MG63 (cell line): ENCODE results near the gene ANO3. TPM values are rescaled to one million over a fixed set of nuclear protein-coding genes. Genes with fewer than 3 reads are reported as not detected.
"Not testable (repeated sequence)": the region's sequence is repeated elsewhere in the genome, so short reads cannot be mapped to it uniquely, and the experiment has no call there.

ENCODE experiments used
- DNase-seq: peaks from one replicate; pipeline ENCODE4 v3.0.0-alpha.2; 2020
- H3K27me3 ChIP-seq: fragments of 250-450 bp; sonication (Bioruptor Pico); 2 replicates; pipeline ENCODE4 v1.5.1; 2020; ENCODE audit warnings: mild to moderate bottlenecking, moderate library complexity
- H3K36me3 ChIP-seq: fragments of 250-450 bp; sonication (Bioruptor Pico); 2 replicates; pipeline ENCODE4 v1.5.1; 2020; ENCODE audit warnings: mild to moderate bottlenecking, moderate library complexity
- H3K4me3 ChIP-seq: fragments of 250-450 bp; sonication (Bioruptor Pico); 2 replicates; pipeline ENCODE4 v1.5.1; 2020; ENCODE audit warnings: mild to moderate bottlenecking, moderate library complexity
- H3K9me3 ChIP-seq: fragments of 250-450 bp; sonication (Bioruptor Pico); 2 replicates; pipeline ENCODE4 v1.5.1; 2020; ENCODE audit warnings: mild to moderate bottlenecking, moderate library complexity
- total RNA-seq: library from RNA; depleted of rRNA; stranded (reverse); fragments of >200 nt; shearing (Covaris generic); gene quantifications from 2 replicates; pipeline ENCODE4 v1.2.3, GENCODE V29; 2014; ENCODE audit warnings: low replicate concordance; rRNA removed

The ANO3 gene
- total RNA-seq: not detected in 2 replicates

DNA sequence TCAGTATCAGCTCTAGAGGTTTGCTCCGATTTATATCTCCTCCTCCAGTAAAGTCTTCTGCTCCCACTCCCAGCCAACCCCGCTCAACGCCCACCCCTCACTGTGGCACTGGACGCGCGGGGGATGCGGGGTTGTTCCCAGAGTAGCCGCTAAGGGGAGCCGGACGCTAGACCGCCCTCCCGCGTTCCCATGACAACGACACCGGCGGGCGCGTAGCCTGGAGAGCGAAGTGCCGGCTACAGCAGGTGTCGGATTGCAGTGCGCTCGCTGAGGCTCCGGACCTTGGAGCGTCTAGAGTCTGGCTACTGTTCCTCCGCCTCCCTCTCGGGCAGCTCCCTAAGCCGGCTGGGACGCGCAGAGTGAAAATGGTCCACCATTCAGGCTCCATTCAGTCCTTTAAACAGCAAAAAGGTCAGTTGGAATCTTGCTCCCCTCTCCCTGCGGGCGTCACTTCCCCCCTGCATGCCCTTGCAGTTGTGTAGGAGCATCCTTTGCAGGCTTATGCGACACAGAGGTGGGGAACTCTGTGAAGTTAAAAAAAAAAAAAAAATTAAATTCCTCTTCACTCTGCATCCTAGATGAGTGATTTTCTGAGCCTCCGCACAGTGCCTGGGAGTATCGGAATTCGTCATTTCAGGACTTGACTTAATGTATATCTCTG is at the start of gene ANO3:
TSS of gene ANO3 (plus strand) at position 220 of the 661 bp plus-strand sequence. CDS start at position 366, 146 bp downstream.
- Histone ChIP-seq H3K27me3 (no peaks in the 10 kb centered on the region), H3K4me3 (peak within 1 kb of the TSS; percentile 11; the same call in 1 of the 2 replicates), H3K36me3 (no peaks in the 10 kb centered on the region), H3K9me3 (no peaks in the 10 kb centered on the region)
- peak; percentile 73 for DNase-seq

DNA sequence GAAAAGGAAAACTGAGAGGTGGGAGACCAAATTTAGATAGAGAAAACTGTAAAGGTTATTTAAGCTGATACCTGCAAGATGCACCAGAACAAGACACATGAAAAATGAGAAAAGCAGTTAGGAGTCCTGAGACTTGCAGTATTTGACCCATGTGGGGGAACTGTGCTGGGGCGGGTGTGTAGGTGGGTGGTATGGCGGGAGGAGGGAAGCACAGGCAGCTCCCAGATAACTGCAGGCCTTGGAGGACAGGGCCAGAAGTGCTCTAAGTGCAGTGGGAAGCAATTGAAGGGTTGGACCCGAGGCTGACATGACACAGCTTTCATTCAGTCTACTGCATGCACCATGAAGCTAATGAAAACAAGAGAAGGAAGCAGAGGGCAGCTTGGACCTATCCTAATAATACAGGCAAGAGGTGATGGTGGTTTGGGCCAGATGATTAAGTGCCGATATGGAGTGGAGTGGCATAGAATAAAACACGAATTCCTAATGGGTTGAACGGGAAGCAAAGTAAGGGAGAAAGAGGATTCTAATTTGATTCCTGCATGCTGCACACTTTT is 48.0 kb upstream of the ANO3 start:
- DNase-seq: no peak
- Histone ChIP-seq H3K27me3 (no peaks in the 10 kb centered on the region), H3K4me3 (no peak overlapping the region), H3K9me3 (no peaks in the 10 kb centered on the region), H3K36me3 (no peaks in the 10 kb centered on the region)

DNA sequence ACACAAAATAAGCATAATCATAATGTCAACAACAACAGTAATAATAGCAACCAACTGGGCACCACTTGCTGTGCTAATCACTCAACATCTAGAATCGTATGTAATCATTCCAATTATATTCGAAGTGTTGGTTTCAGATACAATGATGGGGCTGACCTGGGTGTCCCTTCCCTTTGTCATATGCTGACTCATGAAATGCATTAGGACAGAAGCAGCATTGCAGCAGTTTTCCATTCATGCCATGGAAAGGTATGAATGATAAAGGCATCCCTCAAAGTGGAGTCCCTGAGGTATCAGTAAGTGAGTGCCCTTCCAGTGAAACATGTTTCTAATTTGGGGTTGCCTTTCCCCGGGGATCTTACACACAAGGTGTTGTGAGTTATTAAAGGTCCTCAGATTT is 46.3 kb upstream of the ANO3 start:
- no peaks in the 10 kb centered on the region for H3K36me3 ChIP-seq
- H3K4me3 ChIP-seq: no peak overlapping the region
- H3K27me3 ChIP-seq: no peaks in the 10 kb centered on the region
- DNase-seq: no peak
- no peaks in the 10 kb centered on the region for H3K9me3 ChIP-seq

GRCh38 chr11:26286472-26287066 is 45.4 kb upstream of the ANO3 start:
- no peaks in the 10 kb centered on the region for H3K9me3 ChIP-seq
- peak; percentile 19 for DNase-seq
- H3K27me3 ChIP-seq: no peaks in the 10 kb centered on the region
- no peaks in the 10 kb centered on the region for H3K36me3 ChIP-seq
- no peak overlapping the region for H3K4me3 ChIP-seq

- Histone ChIP-seq H3K36me3 (no peaks in the 10 kb centered on the region), H3K4me3 (no peak overlapping the region), H3K27me3 (no peaks in the 10 kb centered on the region), H3K9me3 (no peaks in the 10 kb centered on the region)
- DNase-seq: no peak
Measured at GRCh38 chr11:26287067-26287518, 44.8 kb upstream of the ANO3 start.

DNA sequence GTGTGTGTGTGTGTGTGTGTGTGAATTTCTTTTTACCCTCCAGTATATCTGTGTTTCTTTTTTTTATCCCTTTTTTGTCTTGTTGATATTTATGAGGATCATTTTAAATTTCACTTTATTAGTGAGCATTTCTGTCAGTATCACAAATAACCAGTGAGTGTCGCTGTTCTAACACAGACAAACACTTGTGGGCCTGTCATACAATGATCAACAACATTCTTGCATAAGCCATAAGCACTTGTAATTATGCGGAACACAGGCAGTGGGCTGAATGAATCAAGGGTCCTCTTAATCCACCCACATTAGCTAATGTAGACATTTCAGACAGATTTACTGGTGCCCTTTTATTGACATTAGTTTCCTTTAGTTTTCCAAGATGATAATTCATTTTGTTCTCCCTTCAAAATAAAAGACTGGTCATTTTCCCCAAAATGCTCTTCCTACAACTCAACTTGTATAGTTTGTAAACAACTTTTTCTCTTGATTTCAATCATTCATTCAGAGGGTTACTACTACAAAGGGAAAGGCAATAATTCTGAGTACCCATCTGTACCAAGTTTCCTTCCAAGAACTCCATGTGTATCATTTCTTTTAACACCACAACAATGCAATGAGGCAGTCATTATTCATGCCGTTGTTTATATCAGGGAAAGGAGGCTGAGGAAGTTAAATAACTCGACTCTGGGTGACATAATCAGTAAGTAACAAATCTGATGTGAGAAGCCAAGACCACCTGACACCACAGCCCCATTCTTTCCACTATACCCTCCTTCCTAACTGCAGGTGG is 34.5 kb upstream of the ANO3 start:
- Histone ChIP-seq H3K4me3 (no peak overlapping the region), H3K9me3 (no peaks in the 10 kb centered on the region), H3K36me3 (no peaks in the 10 kb centered on the region), H3K27me3 (no peaks in the 10 kb centered on the region)
- DNase-seq: peak; percentile 3

GRCh38 chr11:26316372-26316771 is 15.6 kb upstream of the ANO3 start:
- not testable (repeated sequence) for DNase-seq, H3K4me3 ChIP-seq, H3K9me3 ChIP-seq, H3K36me3 ChIP-seq, H3K27me3 ChIP-seq

DNA sequence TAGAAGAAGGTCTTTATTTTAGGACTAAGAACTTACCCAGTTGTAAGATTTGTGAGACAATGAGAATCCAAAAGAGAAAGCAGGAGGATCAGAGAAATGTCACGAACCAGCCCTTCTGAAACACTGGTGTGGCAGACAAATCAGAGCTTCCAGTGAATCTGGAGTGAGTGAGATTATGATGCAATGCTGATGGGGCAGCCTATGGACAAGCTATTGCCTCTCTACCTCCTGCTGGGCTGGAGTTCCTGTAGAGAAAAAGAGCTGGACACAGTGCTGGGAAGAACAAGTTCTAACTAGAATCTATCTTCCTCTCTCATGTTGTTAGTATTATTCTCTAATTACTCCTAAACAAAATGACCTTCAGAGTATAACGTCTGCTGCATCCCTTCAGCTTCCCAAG is 12.0 kb upstream of the ANO3 start:
- H3K9me3 ChIP-seq: no peaks in the 10 kb centered on the region
- H3K27me3 ChIP-seq: no peaks in the 10 kb centered on the region
- no peaks in the 10 kb centered on the region for H3K36me3 ChIP-seq
- peak; percentile 30 for DNase-seq
- H3K4me3 ChIP-seq: no peak overlapping the region

DNA sequence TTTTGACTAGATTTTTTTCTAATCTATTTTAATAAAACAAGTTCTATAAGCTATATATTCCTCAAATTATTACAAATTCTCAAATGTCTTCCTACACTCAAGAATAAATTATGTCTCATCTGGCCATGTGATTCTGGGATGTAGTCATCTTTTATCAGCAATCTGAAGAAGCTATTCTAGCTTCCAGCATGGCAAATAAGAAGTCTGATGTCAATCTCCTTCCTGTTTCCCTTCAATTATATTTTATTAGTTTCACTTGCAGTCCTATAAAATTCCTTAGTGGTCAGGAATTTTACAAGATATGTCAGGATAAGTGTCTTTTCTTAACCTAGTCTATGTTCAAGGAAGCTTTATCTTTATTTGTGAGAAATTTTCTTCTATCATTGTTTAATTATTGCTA is 10.4 kb upstream of the ANO3 start:
- Histone ChIP-seq H3K9me3 (no peaks in the 10 kb centered on the region), H3K27me3 (no peaks in the 10 kb centered on the region), H3K36me3 (no peaks in the 10 kb centered on the region), H3K4me3 (no peak overlapping the region)
- DNase-seq: no peak

DNA sequence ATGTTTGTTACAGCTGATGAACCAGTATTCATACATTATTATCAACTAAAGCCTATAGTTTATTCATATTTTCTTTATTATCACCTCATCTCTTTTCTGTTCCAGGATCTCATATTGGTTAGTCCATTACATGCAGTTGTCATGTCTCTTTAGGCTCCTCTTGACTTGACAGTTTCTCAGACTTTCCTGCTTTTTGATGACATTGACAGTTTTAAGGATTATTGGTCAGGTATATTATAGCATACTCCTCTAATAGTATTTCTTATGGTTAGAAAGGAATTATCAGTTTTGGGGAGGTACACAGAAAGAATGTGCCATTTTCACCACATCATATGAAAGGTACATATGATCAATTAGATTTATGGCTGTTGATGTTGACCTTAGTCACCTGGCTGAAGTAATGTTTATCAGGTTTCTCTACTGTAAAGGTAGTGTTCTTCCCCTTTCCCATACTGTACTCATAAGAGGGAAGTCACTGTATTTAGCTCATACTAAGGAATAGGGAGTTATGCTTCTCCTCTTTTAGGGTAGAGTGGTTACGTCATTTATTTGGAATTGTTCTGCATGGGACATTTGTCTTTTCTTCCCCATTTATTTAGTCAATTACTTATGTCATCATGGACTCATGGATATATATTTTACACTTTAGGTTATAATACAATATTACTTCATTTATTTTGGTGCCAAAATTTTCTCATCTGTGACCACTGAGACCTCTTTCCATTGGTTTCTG is 9.4 kb upstream of the ANO3 start:
- Histone ChIP-seq H3K27me3 (no peaks in the 10 kb centered on the region), H3K4me3 (no peak overlapping the region), H3K36me3 (no peaks in the 10 kb centered on the region), H3K9me3 (no peaks in the 10 kb centered on the region)
- DNase-seq: no peak

GRCh38 chr11:26323837-26324236 is 8.1 kb upstream of the ANO3 start:
- H3K36me3 ChIP-seq: no peaks in the 10 kb centered on the region
- H3K4me3 ChIP-seq: no peak overlapping the region
- no peak for DNase-seq
- no peaks in the 10 kb centered on the region for H3K27me3 ChIP-seq
- H3K9me3 ChIP-seq: no peaks in the 10 kb centered on the region

DNA sequence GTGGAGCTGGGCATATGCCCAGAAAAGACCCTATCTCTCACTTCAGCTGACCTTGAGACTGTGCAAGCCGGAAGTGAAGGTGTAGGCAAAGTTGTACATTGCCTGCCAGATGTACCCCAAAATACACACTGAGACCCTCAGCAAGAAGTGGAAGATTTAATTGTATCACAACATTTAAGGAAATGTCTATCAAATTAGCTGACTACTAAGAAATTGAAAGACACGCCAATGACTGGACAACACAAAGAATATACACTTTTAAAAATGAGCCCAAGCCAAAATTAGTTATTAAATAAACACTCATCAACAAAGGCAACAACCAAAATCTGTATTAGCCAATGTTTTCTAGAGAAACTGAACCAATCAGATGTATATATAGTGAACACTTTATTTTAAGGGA is 7.7 kb upstream of the ANO3 start:
- Histone ChIP-seq H3K27me3 (no peaks in the 10 kb centered on the region), H3K9me3 (no peaks in the 10 kb centered on the region), H3K36me3 (no peaks in the 10 kb centered on the region), H3K4me3 (no peak overlapping the region)
- DNase-seq: no peak

DNA sequence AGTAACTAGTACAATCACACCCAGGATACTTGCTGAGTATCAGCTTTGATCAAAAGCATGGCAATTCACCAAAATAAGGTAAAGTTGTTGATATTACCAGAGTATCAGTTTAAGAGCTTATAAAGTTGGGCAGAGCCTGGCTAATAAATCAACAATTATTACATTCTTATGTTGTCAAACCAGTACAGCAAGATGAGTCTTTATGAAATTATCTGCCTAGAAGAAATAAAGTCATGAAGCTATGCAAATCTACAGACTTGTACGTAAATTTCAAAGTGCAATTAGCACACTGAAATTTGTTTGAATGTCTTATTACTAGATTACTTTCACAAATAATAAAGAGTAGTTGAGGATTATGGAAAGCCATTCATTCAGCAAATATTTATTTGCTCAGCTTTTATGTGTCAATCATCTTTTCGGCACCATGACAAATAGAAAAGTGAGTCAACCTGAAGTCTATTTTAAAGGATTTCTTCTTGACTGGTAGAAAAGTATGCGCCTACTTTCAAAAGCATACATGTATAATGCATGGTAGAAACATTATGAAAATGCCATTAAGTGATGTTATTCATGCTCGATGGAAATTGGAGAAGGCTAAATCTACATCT is 5.0 kb upstream of the ANO3 start:
- DNase-seq: no peak
- Histone ChIP-seq H3K9me3 (no peaks in the 10 kb centered on the region), H3K36me3 (no peaks in the 10 kb centered on the region), H3K27me3 (no peaks in the 10 kb centered on the region), H3K4me3 (no peak overlapping the region)

- Histone ChIP-seq H3K9me3 (no peaks in the 10 kb centered on the region), H3K27me3 (no peaks in the 10 kb centered on the region), H3K4me3 (no peak overlapping the region), H3K36me3 (no peaks in the 10 kb centered on the region)
- DNase-seq: no peak
Measured at GRCh38 chr11:26329206-26329605, 2.7 kb upstream of the ANO3 start.

GRCh38 chr11:26330262-26330661 is 1.7 kb upstream of the ANO3 start:
- H3K27me3 ChIP-seq: no peaks in the 10 kb centered on the region
- no peak for DNase-seq
- H3K4me3 ChIP-seq: no peak overlapping the region
- H3K36me3 ChIP-seq: no peaks in the 10 kb centered on the region
- H3K9me3 ChIP-seq: no peaks in the 10 kb centered on the region

DNA sequence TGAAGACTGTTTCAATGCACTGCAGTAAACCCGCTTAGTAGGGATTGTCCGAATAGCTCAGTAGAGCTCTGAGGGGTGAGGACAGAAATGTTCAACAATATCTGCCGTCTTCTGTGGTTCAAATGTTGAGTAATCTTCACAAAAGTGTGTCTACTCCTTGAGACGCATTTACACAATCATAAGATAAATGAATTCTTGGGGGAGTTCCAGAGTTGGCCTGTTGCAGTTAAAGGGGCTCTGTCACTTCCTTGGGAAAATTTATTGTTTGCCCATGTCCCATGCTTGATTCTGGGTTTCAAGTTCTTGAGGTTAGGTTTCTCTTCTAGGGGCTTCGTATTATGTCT is 614 bp downstream of the ANO3 start:
- Histone ChIP-seq H3K27me3 (no peaks in the 10 kb centered on the region), H3K9me3 (no peaks in the 10 kb centered on the region), H3K4me3 (no peak overlapping the region), H3K36me3 (no peaks in the 10 kb centered on the region)
- DNase-seq: no peak
